SJCRH30 (cell line): Measurements from ENCODE around the gene LRRK2. TPM values are rescaled to one million over a fixed set of nuclear protein-coding genes. Genes with fewer than 3 reads are reported as not detected.
"Not testable (repeated sequence)": the region's sequence is repeated elsewhere in the genome, so short reads cannot be mapped to it uniquely, and the experiment has no call there.

Experiments
- DNase-seq, 2 experiments: peaks; one replicate each; pipeline ENCODE4 v3.0.0-alpha.2; 2015 to 2020
- H3K27ac ChIP-seq: fragments of 250-450 bp; sonication (Bioruptor Pico); 2 replicates; pipeline ENCODE4 v1.5.1; 2020; ENCODE audit warnings: mild to moderate bottlenecking, moderate library complexity
- H3K27me3 ChIP-seq: fragments of 250-450 bp; sonication (Bioruptor Pico); 2 replicates; pipeline ENCODE4 v1.5.1; 2020; ENCODE audit warnings: mild to moderate bottlenecking, moderate library complexity
- H3K36me3 ChIP-seq: fragments of 250-450 bp; sonication (Bioruptor Pico); 2 replicates; pipeline ENCODE4 v1.5.1; 2020; ENCODE audit warnings: mild to moderate bottlenecking, moderate library complexity
- H3K4me1 ChIP-seq: fragments of 250-450 bp; sonication (Bioruptor Pico); 2 replicates; pipeline ENCODE4 v1.5.1; 2020; ENCODE audit warnings: mild to moderate bottlenecking, moderate library complexity
- H3K4me3 ChIP-seq: fragments of 250-450 bp; sonication (Bioruptor Pico); 2 replicates; pipeline ENCODE4 v1.5.1; 2020; ENCODE audit warnings: mild to moderate bottlenecking, moderate library complexity
- H3K9me3 ChIP-seq: fragments of 250-450 bp; sonication (Bioruptor Pico); replicated peaks from 2 replicates; pipeline ENCODE4 v1.5.1; 2020; ENCODE audit warnings: mild to moderate bottlenecking, moderate library complexity
- total RNA-seq: library from RNA; depleted of rRNA; stranded (reverse); fragments of >200 nt; shearing (Covaris generic); gene quantifications from 2 replicates; pipeline ENCODE4 v1.2.3, GENCODE V29; 2014

The LRRK2 gene
- total RNA-seq, 1 experiment from 2014 or later = 0.04 TPM

DNA sequence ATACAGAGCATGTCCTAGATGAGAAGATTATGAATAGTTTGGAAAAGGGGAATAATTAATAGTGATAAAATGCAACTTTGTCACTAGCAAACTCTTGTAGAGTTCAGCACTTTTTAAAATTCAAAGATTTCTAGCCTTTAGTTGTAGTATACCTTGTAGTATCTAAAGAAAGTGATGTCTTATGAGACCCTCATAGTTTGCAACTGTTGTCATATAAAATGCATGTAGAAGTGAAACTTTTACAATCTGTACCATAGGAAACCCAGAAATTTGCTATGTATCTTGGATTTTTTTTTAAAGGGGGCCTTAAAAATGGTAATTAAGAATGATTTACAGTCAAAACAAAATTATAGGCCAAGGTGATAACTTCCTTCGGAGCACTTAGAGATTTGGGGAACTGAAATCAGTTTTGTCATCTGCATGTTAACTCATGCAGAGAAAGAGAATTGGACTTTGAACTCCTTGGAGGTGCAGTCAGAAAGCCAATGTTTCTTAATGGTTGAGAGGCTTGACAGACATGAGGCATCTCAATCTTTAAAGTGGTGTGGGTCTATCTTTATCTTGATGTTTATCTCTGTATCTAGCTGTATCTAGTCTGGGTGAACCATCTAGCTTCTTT is 1.3 kb downstream of the LRRK2 start:
- no peaks in the 10 kb centered on the region for H3K27me3 ChIP-seq
- H3K9me3 ChIP-seq = no peaks in the 10 kb centered on the region
- H3K36me3 ChIP-seq = no peaks in the 10 kb centered on the region
- no peak overlapping the region for H3K27ac ChIP-seq
- no peak overlapping the region for H3K4me3 ChIP-seq
- DNase-seq = no peak
- H3K4me1 ChIP-seq = no peaks in the 10 kb centered on the region

DNA sequence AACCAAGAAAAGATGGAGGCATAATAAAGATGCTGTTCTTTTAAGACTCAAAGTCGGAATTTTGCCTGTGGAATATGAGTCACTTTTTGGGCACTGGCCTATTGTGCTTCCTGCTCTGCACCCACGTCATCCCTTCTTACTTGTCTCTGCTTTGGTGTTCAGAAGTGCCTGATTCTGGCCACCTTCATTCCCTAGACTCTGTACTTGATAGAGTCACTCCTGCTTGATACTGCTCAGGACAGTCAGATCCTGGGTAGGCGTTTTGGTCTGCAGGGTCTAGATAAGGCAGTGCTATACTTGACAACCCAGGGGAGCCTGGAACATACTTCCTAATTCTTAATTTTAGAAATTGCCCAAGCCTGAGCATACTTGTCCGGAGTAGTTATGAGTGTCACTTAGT is 1.9 kb downstream of the LRRK2 start:
- H3K4me3 ChIP-seq = no peak overlapping the region
- H3K27ac ChIP-seq = no peak overlapping the region
- no peak for DNase-seq
- H3K27me3 ChIP-seq = no peaks in the 10 kb centered on the region
- H3K36me3 ChIP-seq = no peaks in the 10 kb centered on the region
- H3K4me1 ChIP-seq = no peaks in the 10 kb centered on the region
- no peaks in the 10 kb centered on the region for H3K9me3 ChIP-seq

DNA sequence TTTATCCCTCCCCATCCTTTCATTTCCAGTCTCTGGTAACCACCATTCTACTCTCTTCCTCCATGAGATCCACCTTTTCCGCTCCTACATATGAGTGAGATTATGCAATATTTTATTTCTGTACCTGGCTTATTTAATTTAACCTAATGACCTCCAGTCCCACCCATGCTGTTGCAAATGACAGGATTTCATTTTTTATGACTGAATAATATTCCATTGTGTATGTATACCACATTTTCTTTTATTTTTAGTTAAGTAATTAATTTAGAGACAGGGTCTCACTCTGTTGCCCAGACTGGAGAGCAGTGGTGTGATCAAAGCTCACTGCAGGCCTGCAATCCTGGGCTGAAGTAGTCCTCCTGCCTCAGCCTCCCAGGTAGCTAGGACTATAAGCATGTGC is 2.6 kb downstream of the LRRK2 start:
- Histone ChIP-seq H3K36me3 (no peaks in the 10 kb centered on the region), H3K27ac (no peak overlapping the region), H3K4me3 (no peak overlapping the region), H3K27me3 (no peaks in the 10 kb centered on the region), H3K4me1 (no peaks in the 10 kb centered on the region), H3K9me3 (no peaks in the 10 kb centered on the region)
- no peak for DNase-seq

DNA sequence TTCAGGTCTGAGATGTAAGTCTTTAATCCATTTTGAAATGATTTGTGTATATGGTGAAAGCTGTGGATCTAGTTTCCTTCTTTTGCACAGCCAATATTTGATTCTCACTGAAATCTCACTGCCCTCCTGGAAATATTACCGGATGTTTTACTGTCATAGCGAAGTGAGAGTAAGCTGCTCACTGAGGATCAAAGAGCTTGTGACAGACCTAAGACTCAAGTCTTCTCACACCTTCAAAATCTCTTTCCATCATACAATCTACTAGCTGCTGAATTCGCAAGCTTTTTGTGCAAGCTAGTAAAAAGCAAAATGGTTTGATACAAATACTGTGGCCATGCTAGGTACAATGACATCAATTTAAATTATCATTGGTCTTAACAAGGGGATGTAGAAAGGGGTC is 3.9 kb downstream of the LRRK2 start:
- no peaks in the 10 kb centered on the region for H3K27me3 ChIP-seq
- no peak for DNase-seq
- no peaks in the 10 kb centered on the region for H3K36me3 ChIP-seq
- H3K27ac ChIP-seq = no peak overlapping the region
- H3K4me3 ChIP-seq = no peak overlapping the region
- H3K9me3 ChIP-seq = no peaks in the 10 kb centered on the region
- no peaks in the 10 kb centered on the region for H3K4me1 ChIP-seq

DNA sequence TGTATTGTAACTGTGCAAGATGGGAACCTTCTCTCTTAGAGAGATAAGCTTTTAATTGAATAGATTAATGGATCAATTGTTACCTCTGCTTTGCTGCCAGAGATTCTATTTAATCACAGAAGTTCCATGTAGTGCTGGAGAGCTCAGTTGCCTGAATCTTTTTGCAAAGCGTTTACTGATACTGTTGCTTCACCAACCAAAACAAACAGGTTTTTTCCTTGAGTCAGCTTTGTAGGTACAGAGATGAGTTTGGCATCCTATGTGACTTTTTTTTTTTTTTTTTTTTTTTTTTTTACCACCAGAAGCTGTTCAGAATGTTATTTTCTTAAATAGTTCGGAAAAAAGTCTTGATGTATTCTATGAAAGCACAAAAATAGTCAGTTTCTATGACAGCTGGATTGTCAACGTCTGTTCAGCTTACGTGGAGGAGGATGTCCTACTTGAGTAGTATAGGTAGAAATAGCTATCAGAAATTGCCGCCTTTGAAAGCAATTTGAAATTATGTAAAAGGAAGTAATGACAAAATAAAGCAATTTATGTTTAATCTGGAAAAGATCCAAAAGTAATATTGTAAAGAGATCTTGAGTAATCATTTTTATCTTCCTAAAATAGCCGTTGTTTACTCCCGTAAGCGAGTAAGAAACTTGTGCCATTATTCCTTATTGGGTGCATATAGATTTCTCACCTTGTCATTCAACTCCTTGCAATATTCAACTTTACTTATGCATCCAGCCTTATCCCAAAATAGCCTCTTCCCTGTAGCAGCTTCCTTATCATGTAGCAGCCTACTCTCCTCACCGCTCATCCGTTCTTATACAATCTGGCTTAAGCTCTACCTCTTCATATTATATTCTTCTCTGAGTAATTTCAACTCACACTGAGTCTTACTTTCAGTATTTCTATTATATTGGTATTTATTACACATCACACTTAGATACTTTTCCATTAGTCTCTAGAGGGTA is 5.2 kb downstream of the LRRK2 start:
- H3K27ac ChIP-seq = no peak overlapping the region
- no peak for DNase-seq
- no peaks in the 10 kb centered on the region for H3K27me3 ChIP-seq
- no peak overlapping the region for H3K4me3 ChIP-seq
- no peaks in the 10 kb centered on the region for H3K4me1 ChIP-seq
- no peaks in the 10 kb centered on the region for H3K9me3 ChIP-seq
- H3K36me3 ChIP-seq = no peaks in the 10 kb centered on the region

DNA sequence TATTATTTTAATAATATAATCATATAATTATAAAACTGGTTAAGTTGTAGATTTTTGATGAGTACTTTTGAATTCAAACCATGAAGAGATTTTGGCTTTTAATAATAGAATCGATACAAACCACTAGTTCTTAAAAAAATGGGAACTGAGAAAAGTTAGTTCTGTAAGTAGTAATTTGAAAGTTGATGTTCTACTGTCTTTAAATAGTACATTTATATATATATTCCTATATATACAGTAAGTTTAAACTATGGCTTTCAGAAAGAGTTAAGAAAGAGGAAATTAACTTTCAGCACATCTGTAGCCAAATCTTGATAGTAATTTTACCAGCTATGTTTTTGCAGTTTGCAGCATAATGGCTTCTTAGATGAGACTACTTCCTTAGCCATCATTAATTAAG is 7.8 kb downstream of the LRRK2 start:
- Histone ChIP-seq H3K27ac (no peak overlapping the region), H3K36me3 (no peaks in the 10 kb centered on the region), H3K27me3 (no peaks in the 10 kb centered on the region), H3K9me3 (no peaks in the 10 kb centered on the region), H3K4me1 (no peaks in the 10 kb centered on the region), H3K4me3 (no peak overlapping the region)
- no peak for DNase-seq

DNA sequence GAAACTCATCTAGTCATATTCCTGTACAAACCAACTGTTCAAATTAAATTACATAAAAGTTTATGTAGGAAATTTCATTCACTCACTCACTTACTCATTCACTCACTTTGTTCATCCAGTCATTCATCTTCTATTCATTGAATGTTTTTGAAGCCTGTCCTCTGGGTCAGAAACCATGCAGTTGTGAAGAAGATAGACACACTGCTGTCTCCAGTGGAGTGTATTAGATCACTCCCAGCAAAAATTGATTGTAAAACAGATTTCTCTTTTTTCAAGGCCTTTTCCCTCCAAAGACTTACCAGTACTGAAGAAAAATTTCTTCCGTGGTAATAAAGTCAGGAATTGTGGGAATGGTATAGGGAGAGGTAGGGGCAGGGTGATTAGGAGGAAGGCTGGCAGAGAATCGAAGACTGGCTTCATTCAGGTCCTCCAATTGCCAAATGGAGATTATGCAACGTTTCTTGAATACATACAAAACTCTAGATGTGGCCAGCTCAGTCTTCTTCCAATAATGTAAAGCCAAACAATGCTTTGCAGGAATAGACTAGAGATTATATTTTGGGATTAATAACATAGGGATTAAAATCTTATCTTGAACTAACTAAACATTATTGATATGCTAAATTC is 9.1 kb downstream of the LRRK2 start:
- H3K4me3 ChIP-seq = no peak overlapping the region
- no peak overlapping the region for H3K27ac ChIP-seq
- H3K9me3 ChIP-seq = no peaks in the 10 kb centered on the region
- no peaks in the 10 kb centered on the region for H3K4me1 ChIP-seq
- no peaks in the 10 kb centered on the region for H3K27me3 ChIP-seq
- H3K36me3 ChIP-seq = no peaks in the 10 kb centered on the region
- no peak for DNase-seq

DNA sequence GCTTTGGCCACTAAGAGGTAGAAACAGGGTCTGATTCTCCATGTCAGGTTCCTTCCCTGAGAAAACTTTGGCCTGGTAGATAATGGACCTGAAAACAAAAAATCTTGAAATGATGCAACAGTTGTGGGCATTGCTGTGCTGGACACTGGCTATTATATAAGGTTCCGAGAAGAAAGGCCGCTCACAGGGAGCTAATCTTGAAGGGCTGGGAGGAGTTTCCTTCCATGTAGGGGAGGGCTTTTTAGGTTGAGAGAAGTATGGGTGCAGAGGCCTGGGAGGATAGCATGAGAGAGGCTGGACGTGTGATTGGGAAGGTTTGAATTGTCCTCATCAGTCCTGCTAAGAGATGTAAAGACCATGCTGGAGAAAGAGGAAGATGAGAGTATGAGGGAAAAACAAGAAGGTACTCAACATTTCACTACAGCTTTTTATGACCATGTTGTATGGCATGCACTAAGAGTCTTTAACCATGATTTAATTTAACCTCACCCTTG is 11.6 kb downstream of the LRRK2 start:
- Histone ChIP-seq H3K4me1 (no peaks in the 10 kb centered on the region), H3K4me3 (no peak overlapping the region), H3K27ac (no peak overlapping the region), H3K9me3 (no peaks in the 10 kb centered on the region), H3K36me3 (no peaks in the 10 kb centered on the region), H3K27me3 (no peaks in the 10 kb centered on the region)
- DNase-seq = no peak

DNA sequence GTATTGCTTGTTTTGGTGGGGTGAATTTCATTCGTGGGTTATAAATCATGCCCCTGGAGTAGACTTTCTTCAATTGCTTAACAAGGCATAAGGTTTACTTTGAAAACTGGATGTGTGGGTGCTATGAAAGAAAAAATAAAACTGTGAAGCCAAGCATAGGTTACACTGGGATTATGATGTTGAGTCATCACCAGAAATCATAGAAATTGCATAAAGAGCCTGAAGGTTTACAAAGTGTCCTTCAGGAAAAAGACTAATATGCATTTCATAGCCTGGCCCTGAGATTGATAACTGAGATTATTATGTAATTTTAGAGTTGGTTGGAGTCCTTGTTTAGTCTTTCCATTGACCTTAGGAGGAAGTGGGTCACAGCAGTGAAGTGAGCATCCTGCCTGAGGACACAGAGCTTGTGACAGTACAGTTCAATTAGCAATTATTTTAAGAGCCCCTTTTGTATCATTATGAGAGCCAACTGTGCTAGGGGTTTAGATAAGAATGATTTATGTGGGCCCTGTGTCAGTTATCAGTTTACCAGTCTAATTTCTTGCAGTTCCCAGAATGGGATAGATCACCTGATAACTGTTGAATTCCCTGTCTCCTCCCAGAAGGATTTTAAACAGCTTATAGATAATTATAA is 13.6 kb downstream of the LRRK2 start:
- Histone ChIP-seq H3K27me3 (no peaks in the 10 kb centered on the region), H3K4me3 (no peak overlapping the region), H3K27ac (no peak overlapping the region), H3K4me1 (no peaks in the 10 kb centered on the region), H3K36me3 (no peaks in the 10 kb centered on the region), H3K9me3 (no peaks in the 10 kb centered on the region)
- DNase-seq = no peak

DNA sequence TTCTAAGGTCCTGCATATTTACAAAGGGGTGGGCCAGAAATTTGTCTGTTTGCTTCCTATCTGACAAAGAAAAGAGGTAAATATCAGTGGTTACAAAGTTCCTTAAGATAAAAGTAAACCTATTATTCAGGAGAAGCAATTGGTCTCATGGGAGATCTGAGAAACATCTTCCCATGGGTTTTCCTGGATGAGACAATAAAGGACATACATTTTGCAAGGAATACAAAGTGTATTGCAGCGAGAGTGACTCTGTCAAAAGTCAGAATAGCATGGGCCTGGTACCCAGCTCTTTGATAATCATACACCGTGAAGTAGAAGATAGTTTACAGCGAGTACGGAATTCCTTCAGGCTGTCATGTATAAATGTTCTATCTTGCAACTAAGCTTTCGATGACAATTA is 14.2 kb downstream of the LRRK2 start:
- Histone ChIP-seq H3K4me1 (no peaks in the 10 kb centered on the region), H3K36me3 (no peaks in the 10 kb centered on the region), H3K9me3 (no peaks in the 10 kb centered on the region), H3K4me3 (no peak overlapping the region), H3K27ac (no peak overlapping the region), H3K27me3 (no peaks in the 10 kb centered on the region)
- no peak for DNase-seq

DNA sequence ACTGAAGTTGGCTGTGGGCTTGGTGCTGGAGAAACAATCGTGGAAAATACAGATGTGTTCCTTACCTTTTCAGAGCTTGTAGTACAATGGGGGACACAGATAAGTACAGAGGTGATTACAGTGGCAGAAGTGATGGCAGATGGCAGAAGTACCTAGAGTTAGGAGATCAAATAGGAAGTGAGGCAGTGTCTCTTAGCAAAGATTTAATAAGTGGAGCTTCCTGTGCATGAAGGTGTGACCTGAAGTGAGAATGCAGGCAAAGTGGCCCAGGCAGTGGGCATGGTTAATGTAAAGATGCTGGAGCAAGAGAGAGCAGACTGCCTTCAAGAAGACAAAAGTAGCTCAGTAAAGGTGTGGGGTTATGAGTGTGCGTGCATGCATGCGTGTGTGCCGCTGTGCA is 16.0 kb downstream of the LRRK2 start:
- H3K27me3 ChIP-seq = no peaks in the 10 kb centered on the region
- no peaks in the 10 kb centered on the region for H3K9me3 ChIP-seq
- H3K4me1 ChIP-seq = no peaks in the 10 kb centered on the region; the same call in 1 of the 2 replicates
- H3K36me3 ChIP-seq = no peaks in the 10 kb centered on the region
- no peak for DNase-seq
- no peak overlapping the region for H3K27ac ChIP-seq
- no peak overlapping the region for H3K4me3 ChIP-seq

DNA sequence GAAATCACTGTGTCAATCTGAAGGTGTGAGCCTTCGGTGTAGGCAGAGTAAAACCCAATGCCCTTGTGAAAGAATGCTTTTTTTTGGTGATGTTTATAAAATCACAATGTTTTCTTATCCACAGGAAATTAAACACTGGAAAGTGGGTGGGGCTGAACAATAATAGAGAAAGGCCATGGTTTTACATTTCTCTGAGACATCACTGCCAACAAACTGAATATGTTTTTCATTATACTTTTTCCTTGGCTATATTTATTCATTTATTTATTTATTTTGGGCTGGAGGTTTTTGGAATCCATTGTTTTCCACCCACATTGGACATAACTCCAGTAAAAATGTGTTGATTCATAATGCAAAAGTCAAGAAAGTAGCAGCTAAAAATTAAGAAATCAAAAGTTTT is 16.9 kb downstream of the LRRK2 start:
- H3K27ac ChIP-seq = no peak overlapping the region
- no peak for DNase-seq
- no peaks in the 10 kb centered on the region for H3K36me3 ChIP-seq
- H3K27me3 ChIP-seq = no peaks in the 10 kb centered on the region
- H3K4me3 ChIP-seq = no peak overlapping the region
- no peaks in the 10 kb centered on the region; the same call in 1 of the 2 replicates for H3K4me1 ChIP-seq
- H3K9me3 ChIP-seq = no peaks in the 10 kb centered on the region; the same call in 1 of the 2 replicates

DNA sequence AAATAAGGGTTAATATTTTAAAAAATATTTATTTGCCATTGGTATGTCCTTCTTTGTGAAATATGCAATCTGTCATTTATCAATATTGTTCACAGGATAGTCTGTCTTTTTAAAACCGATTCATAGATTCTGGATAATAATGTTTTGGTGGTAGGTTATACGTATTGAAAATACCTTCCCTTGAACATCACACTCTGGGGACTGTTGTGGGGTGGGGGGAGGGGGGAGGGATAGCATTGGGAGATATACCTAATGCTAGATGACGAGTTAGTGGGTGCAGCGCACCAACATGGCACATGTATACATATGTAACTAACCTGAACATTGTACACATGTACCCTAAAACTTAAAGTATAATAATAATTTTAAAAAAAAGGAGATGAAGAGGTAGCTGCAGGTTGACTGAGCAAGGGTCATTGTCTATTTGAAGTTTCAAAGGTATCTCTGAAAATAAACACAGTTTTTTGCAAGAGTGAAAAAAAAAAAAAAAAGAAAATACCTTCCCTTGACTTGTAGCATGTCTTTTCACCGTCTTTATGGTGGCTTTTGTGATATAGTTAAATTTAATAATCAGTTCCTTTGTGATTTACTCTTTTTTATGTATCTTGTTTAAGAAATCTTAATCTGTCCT is 19.8 kb downstream of the LRRK2 start:
- DNase-seq, H3K27ac ChIP-seq, H3K9me3 ChIP-seq: not testable (repeated sequence)

DNA sequence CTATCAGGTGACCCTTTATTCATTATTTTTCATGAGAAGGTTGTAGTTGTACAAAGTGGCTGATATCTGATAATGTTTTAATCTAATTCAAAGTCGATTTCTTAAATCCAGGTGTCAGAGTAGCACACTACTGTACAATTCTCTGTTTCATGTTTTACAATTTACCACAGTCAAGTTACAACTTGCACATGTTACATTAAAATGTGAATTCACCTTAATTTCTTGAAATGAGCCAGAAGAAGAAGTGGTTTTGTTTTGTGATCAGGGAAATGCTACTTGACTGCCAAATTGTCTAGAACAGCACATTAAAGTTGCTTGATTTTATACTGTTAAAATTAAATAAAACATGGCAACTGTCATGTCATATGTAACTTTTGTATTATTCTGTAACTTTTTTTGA is 23.2 kb downstream of the LRRK2 start:
- H3K36me3 ChIP-seq = no peaks in the 10 kb centered on the region

More for the DNA sequence above, 19.8 kb downstream of the LRRK2 start:
- not testable (repeated sequence) for H3K4me1 ChIP-seq, H3K4me3 ChIP-seq, H3K36me3 ChIP-seq, H3K27me3 ChIP-seq

More for the DNA sequence above, 23.2 kb downstream of the LRRK2 start:
- Histone ChIP-seq H3K4me3 (no peak overlapping the region), H3K9me3 (peaks cover 2% of the 10 kb centered on the region; the same call in 1 of the 2 replicates), H3K27ac (no peak overlapping the region), H3K4me1 (peaks cover 6% of the 10 kb centered on the region), H3K27me3 (no peaks in the 10 kb centered on the region)
- DNase-seq = no peak
